ENCODE data around the gene RBFOX1.

RBFOX1 gene

GRCh38 chr16:7332611-7333010, at the start of gene RBFOX1:
TSS of gene RBFOX1 (plus strand) at chr16:7332845.
- DNase-seq (ENCODE audit: extremely low read depth in 1 of 2, low read depth in 1 of 2): no peak

- DNase-seq (ENCODE audit: extremely low read depth in 1 of 2, low read depth in 1 of 2): no peak
These were observed 47.9 kb upstream of the RBFOX1 start for GRCh38 chr16:7284780-7285179.

DNA sequence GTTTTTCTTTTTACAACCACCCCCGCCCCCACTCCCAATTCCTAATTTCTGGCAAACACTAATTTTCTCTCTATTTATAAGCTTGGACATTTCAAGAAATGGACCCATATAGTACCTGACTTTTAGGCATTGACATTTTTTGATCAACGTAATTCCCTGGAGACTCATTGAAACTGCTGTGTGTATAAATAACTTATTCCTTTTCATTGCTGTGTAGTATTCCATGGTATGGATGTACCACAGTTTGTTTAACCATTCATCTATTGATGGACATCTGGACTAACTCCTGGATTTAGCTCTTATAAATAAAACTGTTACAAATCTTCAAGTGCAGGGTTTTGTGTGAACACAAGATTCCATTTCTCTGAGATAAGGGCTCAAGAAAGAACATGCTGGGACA, 47.1 kb upstream of the RBFOX1 start:
- no peak for DNase-seq (ENCODE audit: extremely low read depth in 1 of 2, low read depth in 1 of 2)

DNA sequence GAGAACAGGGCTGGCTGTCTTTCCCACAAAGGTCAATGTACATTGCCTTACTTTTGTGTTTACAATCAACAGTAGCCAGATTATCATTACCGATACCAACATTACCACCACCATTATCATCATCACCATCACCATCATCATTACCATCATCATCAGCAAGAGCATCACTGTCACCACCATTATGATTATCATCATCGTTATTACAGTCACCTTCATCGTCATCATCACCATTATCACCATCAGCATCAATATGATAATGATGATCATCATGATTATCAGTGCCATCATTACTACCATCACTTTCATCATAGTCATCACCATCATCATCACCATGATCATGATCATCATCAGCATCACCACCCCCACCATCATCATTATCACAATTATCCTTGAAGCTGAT, 43.3 kb upstream of the RBFOX1 start:
- DNase-seq (ENCODE audit: extremely low read depth in 1 of 2, low read depth in 1 of 2): no peak

GRCh38 chr16:7290682-7291081, 42.0 kb upstream of the RBFOX1 start:
- no peak for DNase-seq (ENCODE audit: extremely low read depth in 1 of 2, low read depth in 1 of 2)

- no peak for DNase-seq (ENCODE audit: extremely low read depth in 1 of 2, low read depth in 1 of 2)
These were observed 38.6 kb upstream of the RBFOX1 start for GRCh38 chr16:7294020-7294419.

DNA sequence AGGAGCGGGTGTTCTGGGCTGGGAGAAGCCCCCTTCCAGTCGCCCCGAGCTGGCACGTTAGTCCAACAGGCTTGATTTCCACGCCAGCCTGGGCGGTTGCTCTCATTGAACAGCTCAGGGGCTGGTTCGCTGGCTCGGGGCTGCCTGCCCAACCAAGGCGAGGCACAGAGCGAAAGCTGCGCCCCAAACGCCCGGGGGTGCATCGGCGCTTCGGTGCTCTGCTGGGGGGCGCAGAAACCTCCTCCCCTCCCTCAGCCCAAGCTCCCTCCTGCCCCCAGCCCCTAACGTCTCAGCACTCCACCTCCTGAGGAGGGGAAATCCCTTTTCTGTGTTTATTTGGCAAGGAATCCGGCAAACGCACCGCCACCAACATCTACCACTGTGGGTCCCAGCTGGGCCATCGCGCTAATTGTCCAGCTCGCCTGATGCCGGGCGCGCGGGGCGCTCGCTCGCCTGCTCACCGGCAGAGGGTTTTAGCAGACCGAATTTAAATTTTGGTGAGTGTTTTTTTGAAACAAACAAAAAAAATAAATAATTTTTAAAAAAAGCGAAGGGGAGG, 29.5 kb upstream of the RBFOX1 start:
- DNase-seq (ENCODE audit: extremely low read depth in 1 of 2, low read depth in 1 of 2): no peak

GRCh38 chr16:7303660-7304200, 28.9 kb upstream of the RBFOX1 start:
- DNase-seq (ENCODE audit: extremely low read depth in 1 of 2, low read depth in 1 of 2): no peak

DNA sequence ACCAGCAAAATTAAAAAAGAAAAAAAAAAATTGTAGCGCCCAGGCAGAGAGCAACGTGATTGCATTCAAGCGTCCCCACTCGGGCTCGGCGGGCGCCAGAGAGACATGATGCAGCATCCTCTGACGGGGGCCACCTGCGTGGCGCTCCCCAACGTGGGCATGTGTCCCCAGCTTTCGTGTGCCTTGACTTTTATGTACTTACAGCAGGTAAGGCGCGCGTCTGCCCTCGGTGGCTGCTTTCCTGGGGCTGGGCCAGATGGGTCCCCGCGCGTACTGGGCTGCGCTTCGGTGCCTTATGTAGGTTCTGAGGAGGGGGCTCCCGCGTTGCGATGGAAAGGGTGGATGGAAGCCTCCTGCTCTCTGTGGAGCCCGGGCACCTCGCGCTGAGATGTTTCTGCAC, 28.4 kb upstream of the RBFOX1 start:
- no peak for DNase-seq (ENCODE audit: extremely low read depth in 1 of 2, low read depth in 1 of 2)

GRCh38 chr16:7304958-7305357, 27.7 kb upstream of the RBFOX1 start:
- DNase-seq (ENCODE audit: extremely low read depth in 1 of 2, low read depth in 1 of 2): no peak

DNA sequence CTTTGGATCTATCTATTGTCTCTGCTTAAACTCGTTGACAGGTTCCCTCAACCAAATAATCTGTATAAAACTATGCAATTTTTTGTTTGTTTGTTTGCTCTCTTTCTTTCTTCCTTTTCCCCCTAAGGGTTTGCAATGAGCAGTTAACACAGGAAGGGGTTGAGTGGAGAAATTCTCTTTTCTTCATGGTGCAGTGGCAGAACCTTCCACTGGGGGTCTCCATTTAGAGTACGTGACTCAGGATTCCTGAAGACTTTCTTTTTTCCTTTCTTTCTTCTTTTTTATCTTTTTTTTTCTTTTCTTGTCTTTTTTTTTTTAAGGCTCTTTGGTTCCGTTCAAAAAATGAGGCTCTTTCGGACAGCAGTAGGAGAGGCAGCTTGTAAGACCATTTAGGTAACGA, 19.5 kb upstream of the RBFOX1 start:
- no peak for DNase-seq (ENCODE audit: extremely low read depth in 1 of 2, low read depth in 1 of 2)

- DNase-seq (ENCODE audit: extremely low read depth in 1 of 2, low read depth in 1 of 2): no peak
These were observed 18.5 kb upstream of the RBFOX1 start for GRCh38 chr16:7314163-7314562.

- DNase-seq (ENCODE audit: extremely low read depth in 1 of 2, low read depth in 1 of 2): no peak
These were observed 16.8 kb upstream of the RBFOX1 start for GRCh38 chr16:7315813-7316212.

DNA sequence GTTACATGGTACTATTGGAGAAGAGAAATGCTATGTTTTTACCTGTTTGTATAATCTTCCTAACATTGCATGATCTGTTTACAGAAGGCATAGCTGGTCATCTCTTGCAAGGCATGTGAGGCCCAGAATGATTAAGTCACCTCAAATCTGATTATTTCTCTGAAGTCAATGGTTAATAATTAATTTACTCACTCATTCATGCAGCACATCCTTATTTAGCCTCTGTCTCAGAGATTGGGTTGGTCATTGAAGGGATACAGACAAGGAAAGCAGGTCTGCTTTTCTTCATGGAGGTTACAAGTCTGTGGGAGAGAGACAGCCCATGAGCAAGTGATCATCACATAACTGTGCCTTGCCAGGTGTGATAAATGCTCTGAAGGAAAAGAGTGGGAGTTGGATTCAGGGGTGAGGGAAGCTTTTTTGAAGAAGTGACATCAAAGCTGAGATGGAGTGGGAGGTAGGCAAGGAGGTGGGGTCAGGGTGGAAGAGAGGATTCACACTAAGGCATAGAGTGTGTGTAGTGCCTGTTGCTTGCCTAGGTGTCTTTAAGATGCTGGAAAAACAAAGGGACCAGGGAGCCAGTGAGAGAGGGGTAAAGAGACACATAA, 16.3 kb upstream of the RBFOX1 start:
- DNase-seq (ENCODE audit: extremely low read depth in 1 of 2, low read depth in 1 of 2): no peak

DNA sequence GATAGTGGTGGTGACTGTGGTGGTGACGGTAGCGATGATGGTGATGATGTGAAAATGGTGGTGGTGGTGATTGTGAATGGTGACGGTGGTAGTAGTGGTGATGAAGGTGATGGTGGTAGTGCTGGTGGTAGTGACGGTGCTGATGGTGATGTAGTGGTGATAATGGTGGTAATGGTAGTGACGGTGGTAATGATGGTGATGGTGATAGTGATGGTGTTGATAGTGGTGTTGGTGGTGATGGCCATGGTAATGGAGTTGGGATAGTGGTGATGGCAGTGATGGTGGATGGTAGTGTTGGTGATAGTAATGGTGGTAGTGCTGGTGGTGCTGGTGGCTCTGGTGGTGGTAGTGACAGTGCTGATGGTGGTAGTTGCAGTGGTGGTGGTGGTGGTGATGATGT, 14.7 kb upstream of the RBFOX1 start:
- DNase-seq (ENCODE audit: extremely low read depth in 1 of 2, low read depth in 1 of 2): no peak

GRCh38 chr16:7318686-7319085, 14.0 kb upstream of the RBFOX1 start:
- DNase-seq (ENCODE audit: extremely low read depth in 1 of 2, low read depth in 1 of 2): no peak

DNA sequence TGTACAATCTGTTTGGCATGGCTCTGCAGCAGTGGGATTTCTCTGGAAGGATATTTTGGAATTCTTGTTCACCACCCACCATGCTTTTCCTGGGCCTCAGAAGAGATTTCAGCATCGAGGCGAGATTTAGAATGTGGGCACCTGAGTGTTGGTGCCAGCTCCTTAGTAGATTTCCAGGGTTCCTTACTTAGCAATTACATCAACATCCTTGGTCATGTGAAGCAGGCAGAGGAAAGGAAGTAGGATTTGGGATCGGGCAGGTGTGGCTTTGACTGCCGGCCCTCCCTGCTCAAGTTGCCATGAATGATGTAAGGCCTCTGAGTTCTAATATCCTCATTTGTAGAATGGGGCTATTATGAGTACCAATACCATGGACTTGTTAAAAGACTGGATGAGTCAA, 13.1 kb upstream of the RBFOX1 start:
- no peak for DNase-seq (ENCODE audit: extremely low read depth in 1 of 2, low read depth in 1 of 2)

DNA sequence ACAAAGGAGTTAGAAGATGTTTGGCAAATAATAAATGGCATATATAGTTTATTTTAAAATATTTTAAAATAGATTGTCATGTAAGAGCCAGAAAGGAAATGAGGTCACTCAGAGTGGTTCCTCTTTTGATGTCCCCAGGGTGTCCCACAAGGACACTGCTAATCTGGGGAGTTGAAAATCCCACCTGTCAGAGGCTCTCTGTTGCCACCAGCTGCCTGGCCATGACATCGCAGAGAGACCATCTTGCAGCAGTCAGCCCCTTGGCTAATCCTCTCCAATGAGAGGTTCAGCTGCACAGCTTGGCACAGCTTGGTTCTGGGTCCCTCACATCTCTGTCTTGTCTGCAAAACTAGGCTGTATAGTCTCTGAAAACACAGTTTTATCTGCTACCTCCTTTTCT, 11.0 kb upstream of the RBFOX1 start:
- DNase-seq (ENCODE audit: extremely low read depth in 1 of 2, low read depth in 1 of 2): no peak

- DNase-seq (ENCODE audit: extremely low read depth in 1 of 2, low read depth in 1 of 2): no peak
These were observed 8.3 kb upstream of the RBFOX1 start for GRCh38 chr16:7324321-7324720.

DNA sequence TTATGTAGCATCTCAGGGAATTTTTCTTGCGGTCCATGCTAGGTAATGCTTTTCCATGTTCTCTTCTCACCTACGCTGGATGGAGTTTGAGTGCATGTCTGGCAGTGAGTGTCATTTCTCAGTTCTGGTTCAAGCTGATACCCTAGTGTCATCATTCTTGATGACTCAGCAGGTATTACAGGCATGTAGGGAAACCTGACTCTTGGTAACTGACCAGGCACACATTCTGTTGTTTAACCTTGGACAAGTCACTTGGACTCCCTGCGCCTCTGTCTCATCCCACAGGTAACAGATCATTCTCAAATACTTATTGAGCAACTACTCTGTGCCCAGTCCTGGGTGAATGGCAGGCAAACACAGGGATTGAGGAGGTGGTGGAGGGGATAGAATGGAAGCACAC, 6.8 kb upstream of the RBFOX1 start:
- DNase-seq (ENCODE audit: extremely low read depth in 1 of 2, low read depth in 1 of 2): no peak

GRCh38 chr16:7330709-7331108, 1.9 kb upstream of the RBFOX1 start:
- no peak for DNase-seq (ENCODE audit: extremely low read depth in 1 of 2, low read depth in 1 of 2)

DNA sequence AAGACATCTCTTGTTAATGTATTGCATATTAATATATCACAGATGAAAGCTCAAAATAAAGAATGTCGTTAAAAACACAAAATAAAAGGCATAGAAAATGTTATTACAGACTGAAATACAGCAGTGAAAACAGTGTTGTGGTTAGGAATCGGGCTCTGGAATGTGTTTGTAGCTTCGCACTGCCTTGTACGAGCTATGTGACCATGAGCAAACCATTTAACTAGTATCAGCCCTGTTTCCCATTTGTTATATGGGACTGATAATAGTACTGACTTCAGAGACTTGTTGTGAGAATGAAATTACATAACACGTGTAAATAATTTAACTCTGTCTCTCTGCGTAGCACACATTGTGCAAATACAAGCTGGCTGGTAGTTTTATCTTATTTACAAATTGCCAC, 648 bp upstream of the RBFOX1 start:
- DNase-seq (ENCODE audit: extremely low read depth in 1 of 2, low read depth in 1 of 2): no peak

DNA sequence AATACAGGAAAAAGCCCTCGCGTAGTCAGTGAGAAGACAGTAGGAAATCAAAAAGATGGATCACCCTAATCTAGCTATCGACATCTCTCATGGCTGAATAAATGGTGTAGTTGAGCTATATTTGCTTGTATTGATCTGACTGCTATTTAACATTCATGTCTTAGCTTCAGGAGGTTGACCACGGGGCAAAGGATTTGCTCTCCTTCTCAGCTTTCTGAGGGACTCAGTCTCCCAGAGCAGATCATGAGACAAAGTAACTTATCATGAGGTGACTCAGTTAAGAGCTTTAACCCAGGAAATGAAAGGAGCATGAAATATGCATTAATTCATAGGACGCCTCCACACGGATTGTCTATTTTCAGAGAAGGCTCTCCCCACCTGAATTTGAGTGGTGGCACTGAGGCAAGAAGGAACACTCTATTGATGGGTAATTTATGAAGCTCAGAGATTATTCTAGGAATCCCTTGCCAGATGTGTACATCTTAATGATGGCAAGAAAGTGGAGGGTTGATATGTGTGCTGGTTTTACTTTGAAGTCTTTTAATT, 608 bp downstream of the RBFOX1 start:
- DNase-seq (ENCODE audit: extremely low read depth in 1 of 2, low read depth in 1 of 2): no peak
